WI38 (cell line): ENCODE results near the gene SLC25A30.

ENCODE experiments used
- H3K4me3 ChIP-seq: 2 replicates; pipeline ENCODE4 v1.5.1; 2011; ENCODE audit warnings: low read depth, mild to moderate bottlenecking, control low read depth, low read length
- TF ChIP-seq, protein P1 (sequence below): IDR thresholded peaks from 2 replicates; pipeline ENCODE4 v1.5.1; 2012; ENCODE audit warnings: low read depth, mild to moderate bottlenecking, control low read depth, low read length

Gene SLC25A30

GRCh38 chr13:45451282-45451681, 33.1 kb upstream of the SLC25A30 start:
- TF ChIP-seq, protein P1, sequence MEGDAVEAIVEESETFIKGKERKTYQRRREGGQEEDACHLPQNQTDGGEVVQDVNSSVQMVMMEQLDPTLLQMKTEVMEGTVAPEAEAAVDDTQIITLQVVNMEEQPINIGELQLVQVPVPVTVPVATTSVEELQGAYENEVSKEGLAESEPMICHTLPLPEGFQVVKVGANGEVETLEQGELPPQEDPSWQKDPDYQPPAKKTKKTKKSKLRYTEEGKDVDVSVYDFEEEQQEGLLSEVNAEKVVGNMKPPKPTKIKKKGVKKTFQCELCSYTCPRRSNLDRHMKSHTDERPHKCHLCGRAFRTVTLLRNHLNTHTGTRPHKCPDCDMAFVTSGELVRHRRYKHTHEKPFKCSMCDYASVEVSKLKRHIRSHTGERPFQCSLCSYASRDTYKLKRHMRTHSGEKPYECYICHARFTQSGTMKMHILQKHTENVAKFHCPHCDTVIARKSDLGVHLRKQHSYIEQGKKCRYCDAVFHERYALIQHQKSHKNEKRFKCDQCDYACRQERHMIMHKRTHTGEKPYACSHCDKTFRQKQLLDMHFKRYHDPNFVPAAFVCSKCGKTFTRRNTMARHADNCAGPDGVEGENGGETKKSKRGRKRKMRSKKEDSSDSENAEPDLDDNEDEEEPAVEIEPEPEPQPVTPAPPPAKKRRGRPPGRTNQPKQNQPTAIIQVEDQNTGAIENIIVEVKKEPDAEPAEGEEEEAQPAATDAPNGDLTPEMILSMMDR, result no peak
- no peak overlapping the region for H3K4me3 ChIP-seq

GRCh38 chr13:45448965-45449559, 30.9 kb upstream of the SLC25A30 start:
- TF ChIP-seq, protein P1, result no peak

GRCh38 chr13:45447050-45447661, 29.0 kb upstream of the SLC25A30 start:
- H3K4me3 ChIP-seq, result no peak overlapping the region
- TF ChIP-seq, protein P1, result no peak

More at GRCh38 chr13:45448965-45449559, 30.9 kb upstream of the SLC25A30 start:
- no peak overlapping the region for H3K4me3 ChIP-seq

- TF ChIP-seq, protein P1, result no peak
- H3K4me3 ChIP-seq, result no peak overlapping the region
These were observed 28.0 kb upstream of the SLC25A30 start for GRCh38 chr13:45446181-45446580.

- TF ChIP-seq, protein P1, result no peak
- H3K4me3 ChIP-seq, result no peak overlapping the region
These were observed 26.9 kb upstream of the SLC25A30 start for GRCh38 chr13:45445053-45445452.

- H3K4me3 ChIP-seq, result no peak overlapping the region
These were observed 23.5 kb upstream of the SLC25A30 start for GRCh38 chr13:45441633-45442032.

More at GRCh38 chr13:45441633-45442032, 23.5 kb upstream of the SLC25A30 start:
- TF ChIP-seq, protein P1, result no peak
